Tibial nerve (tissue), 4 donors: ENCODE results near the gene ERI3.

Source experiments
- CTCF ChIP-seq, 5 experiments: fragments of 200-600 bp in 3 of 5; fragments of 450-650 bp in 2 of 5; sonication (generic) in 3 of 5; IDR thresholded peaks; one replicate each; pipeline ENCODE4 v1.5.1; 2016 to 2019; ENCODE audit warnings: antibody characterized with exemption in 5 of 5, mild to moderate bottlenecking in 3 of 5, moderate library complexity in 2 of 5
- EP300 ChIP-seq, 2 donors: sonication (generic); formaldehyde crosslinking; IDR thresholded peaks; one replicate each; pipeline ENCODE4 v1.6.1; 2017; ENCODE audit warnings: antibody characterized with exemption in 2 of 2, mild to moderate bottlenecking in 1 of 2
- POLR2A ChIP-seq, 2 donors: fragments of 450-650 bp; IDR thresholded peaks; one replicate each; pipeline ENCODE4 v1.6.1; 2017; ENCODE audit warnings: antibody characterized with exemption in 2 of 2, mild to moderate bottlenecking in 2 of 2, moderate library complexity in 2 of 2

DNA sequence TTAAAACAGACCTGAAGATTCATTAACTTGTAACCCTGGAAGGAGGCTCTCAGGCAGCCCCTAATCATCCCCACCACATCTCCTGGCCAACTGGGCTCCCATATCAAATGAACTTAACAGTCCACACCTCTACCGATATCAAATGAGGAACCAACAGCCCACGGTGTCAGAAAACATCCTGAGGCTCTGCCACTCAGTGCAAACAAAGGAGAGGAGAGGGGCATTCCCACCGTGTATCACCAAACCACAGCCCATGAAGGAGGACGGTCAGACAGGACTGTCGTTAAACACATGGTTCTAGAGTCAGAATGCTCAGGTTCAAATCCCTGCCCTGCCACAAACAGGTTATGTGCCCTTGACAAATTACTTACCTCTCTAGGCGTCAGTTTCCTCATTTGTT, 52.5 kb downstream of the ERI3 start:
- no peak for TF ChIP-seq CTCF (IDR thresholded peaks at IDR 0.05)
- no peak for TF ChIP-seq EP300 (IDR thresholded peaks at IDR 0.05)
- no peak for TF ChIP-seq POLR2A (IDR thresholded peaks at IDR 0.05)
